NCI-H1694 (cell line): ENCODE measurements around the gene SPAG9.

ENCODE experiments used
- DNase-seq: peaks from one replicate; lab custom pipeline; 2025; lab: John Stamatoyannopoulos, UW

The SPAG9 gene

DNA sequence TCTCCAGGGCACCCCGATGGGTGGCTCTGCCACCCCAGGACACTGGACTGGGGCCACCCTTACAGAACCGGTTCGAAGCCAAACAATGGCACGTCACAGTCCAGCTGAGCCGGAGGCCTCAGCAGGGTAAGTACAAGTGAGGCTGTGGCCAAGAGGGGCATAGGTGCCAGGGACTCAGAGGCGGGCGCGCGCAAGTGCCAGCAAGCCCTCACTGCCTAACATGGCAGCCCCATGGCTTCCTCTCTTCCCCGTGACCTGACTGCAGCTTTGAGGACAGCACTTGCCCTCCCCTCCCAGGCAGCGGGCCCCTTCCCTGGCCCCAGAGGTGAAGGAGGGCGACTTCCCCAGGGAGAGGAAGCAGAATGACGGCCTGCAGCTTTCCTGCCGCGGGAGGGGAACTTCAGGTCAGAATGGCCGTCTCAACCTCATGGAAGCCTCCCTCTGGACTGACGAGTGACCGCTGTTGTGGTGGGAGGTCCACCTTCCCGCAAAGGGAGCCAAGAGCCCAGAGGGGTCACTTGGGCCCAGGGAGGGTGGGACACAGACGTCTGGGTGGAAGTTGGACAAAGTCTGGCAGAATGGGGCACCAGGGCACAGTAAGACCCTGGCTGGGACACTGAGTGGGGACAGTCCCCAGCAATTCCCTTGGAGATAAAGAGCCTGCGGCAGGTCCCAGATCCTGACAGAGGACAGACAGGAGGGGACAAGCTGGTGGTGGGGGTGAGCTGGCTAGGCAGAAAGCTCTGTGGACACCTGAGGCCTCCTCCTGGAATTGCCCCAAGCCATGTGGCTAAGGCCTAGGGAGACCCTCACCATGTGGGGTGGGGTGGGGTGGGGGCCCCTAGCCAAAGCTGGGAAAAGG lies 202.4 kb downstream of the SPAG9 start:
- DNase-seq, result no peak

DNA sequence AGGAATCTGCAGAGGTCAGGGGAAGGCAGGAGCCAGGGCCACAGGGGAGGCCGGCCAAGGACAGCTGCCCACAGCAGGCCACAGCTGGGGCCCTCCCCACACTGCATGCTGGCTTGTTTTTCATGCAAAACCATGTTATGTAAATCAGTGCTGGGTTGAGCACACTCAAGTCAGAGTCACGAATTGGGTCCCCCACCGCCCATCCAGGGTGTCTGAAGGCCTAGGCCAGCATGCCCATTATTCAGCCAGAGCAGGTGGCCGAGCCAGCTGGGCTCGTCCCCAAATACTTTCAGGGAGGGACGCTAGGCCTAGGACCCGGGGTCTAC lies 203.3 kb downstream of the SPAG9 start:
- no peak for DNase-seq

DNA sequence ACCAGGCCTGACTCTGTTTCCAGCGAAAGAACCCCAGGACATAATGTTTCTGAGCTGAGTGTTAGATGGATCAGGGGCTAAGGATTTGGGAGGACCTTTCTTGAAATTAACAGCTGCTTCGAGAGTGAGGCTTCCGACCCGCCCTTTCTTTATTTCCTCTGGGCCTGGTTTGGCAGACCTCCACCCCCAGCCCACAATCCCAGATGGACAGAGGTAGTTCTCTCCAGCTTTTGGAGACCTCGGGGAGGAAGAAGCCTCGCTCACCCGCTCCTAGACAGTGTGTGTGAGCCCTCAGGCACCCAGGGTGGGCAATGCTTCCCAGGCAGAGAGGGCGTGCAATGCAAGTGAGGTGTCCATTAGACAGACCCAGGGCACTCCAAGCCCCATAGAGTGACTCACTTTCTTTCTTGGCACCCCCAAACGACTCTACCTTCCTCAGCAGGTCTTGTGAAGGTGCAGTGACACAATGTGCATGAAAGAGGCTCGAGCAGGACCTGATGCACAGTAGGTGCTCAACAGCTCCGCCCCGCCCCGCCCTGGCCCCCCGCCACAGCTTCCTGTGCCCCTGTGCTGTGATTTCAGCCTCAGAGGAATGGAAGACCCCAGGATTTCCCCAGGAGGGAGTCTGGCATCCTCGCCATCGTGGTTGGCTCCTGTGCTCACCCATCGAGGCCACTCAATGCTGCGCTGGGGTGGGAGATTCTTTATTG lies 203.8 kb downstream of the SPAG9 start:
- DNase-seq, result no peak

DNA sequence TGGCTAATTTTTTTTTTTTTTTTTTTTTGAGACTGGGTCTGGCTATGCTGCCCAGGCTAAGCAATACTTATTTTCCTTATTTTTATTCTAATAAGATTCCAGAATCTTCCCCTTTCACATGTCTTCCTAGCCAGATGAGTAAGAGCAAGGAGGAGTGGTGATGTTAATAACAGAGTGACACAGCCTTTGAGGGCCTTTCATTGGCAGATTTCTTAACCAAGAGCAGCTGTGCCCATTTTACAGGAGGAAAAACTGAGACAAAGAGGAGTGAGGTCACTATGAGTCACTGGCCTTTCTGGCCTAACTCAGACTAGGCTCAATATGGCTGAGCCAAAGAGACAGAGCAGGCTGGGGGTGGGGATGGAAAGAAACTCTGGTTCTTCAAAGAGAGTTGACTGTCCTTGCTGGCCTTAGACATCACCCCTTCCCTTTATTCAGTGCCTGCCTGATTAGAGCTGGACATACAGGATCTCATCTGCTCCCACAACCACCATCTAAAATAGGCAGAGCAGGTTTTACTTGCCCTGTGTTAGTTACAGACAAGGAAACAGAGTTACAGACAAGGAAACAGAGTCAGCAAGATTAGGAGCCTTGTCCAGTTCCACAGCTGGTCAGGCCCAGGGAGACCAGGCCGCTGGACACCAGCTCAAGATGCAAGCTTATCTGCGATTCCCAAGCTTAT lies 204.5 kb downstream of the SPAG9 start:
- DNase-seq, result no peak

DNA sequence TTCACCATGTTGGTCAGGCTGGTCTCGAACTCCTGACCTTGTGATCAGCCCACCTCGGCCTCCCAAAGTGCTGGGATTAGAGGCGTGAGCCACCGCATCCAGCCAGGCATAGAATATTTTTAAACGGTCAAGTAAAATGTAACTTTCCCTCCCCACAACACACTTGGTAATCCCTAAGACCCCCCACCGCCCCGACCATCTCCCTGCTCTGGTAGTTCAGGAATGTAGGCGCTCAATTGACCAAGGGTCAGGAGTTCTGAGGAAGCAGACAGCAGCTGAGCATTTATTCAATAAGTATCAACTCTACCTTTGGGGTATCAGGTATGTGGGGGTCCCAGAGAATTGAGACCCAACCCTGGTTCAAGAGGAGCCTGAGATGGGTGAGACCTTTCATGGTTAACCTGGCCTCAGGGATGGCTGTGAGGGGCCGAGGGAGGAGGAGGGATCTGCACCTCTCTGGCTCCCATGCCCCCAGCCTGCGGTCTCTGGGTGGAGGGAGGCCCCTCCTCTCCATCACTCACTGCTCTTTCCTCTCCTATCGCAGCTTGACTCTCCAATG lies 206.1 kb downstream of the SPAG9 start:
- DNase-seq, result no peak

DNA sequence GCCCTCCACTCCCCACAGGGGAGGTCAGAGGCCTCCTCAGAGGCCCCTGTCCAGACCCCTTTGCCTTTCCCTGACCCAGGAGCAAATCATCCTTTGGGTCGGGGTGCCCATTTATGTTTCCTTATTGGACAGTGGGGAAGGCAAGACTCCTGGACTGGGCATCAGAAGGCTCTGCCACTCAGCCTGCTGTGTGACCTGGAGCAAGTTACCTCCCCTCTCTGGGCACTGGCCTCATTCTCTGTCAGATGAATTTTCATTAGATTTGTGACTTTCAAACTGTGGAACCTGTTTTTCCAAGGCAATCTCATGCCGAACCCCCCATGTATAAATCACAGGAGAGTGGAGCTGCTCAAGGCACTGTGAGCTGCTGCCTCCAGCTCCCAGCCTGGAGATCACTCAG lies 207.5 kb downstream of the SPAG9 start:
- DNase-seq, result no peak
